ENCODE measurements around the gene IFT52. TPM values are rescaled to one million over a fixed set of nuclear protein-coding genes. Genes with fewer than 3 reads are reported as not detected.

The IFT52 gene
- total RNA-seq, 6 experiments from 2014 or later = 29.1 to 37.9 (median 35.2) TPM

DNA sequence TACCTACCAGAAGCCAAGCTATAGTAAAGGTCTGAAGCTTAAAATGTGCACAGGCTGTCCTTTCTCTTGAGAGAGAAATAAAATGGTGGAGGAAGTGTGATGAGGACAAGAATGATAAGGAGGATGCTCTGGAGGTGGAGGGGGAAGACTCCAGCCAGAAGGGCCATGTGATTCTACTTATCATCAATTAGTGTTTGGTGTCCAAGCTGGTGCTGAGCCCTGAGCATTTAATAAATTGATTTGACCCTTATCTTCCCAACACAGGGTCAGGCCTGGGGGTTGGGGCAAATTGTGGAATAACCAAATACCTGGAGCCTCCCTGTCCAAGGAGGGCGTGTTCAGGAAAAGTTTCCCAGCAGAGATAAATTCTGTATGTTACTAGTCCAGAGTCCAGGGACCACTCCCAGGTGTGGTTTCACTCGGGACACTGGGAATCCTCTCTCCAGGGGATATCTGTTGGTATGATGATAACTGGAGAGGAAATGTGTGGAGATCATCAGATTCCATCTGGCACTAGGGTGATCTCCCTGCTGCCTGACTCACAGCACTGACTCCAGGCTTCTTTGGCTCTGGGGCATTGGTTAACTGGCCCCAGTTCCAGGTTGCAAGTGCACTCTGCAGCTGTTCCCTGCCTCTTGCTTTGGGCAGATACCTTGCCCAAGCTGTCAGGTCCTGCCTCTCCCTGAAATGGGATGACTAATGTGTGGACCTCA, 72.4 kb downstream of the IFT52 start:
- Mint-ChIP-seq H3K4me1 (ENCODE audit: low read depth) (peaks cover 31% of the 10 kb centered on the region), H3K27me3 (ENCODE audit: insufficient read depth) (peaks cover 4% of the 10 kb centered on the region; the same call in 1 of the 2 replicates), H3K27ac (no peak overlapping the region), H3K4me3 (no peak overlapping the region), H3K36me3 (ENCODE audit: low read depth) (no peaks in the 10 kb centered on the region), H3K9me3 (no peaks in the 10 kb centered on the region)
- DNase-seq = peak; percentile 77
- TF ChIP-seq, protein P1, sequence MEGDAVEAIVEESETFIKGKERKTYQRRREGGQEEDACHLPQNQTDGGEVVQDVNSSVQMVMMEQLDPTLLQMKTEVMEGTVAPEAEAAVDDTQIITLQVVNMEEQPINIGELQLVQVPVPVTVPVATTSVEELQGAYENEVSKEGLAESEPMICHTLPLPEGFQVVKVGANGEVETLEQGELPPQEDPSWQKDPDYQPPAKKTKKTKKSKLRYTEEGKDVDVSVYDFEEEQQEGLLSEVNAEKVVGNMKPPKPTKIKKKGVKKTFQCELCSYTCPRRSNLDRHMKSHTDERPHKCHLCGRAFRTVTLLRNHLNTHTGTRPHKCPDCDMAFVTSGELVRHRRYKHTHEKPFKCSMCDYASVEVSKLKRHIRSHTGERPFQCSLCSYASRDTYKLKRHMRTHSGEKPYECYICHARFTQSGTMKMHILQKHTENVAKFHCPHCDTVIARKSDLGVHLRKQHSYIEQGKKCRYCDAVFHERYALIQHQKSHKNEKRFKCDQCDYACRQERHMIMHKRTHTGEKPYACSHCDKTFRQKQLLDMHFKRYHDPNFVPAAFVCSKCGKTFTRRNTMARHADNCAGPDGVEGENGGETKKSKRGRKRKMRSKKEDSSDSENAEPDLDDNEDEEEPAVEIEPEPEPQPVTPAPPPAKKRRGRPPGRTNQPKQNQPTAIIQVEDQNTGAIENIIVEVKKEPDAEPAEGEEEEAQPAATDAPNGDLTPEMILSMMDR (IDR thresholded peaks at IDR 0.05) = no peak

DNA sequence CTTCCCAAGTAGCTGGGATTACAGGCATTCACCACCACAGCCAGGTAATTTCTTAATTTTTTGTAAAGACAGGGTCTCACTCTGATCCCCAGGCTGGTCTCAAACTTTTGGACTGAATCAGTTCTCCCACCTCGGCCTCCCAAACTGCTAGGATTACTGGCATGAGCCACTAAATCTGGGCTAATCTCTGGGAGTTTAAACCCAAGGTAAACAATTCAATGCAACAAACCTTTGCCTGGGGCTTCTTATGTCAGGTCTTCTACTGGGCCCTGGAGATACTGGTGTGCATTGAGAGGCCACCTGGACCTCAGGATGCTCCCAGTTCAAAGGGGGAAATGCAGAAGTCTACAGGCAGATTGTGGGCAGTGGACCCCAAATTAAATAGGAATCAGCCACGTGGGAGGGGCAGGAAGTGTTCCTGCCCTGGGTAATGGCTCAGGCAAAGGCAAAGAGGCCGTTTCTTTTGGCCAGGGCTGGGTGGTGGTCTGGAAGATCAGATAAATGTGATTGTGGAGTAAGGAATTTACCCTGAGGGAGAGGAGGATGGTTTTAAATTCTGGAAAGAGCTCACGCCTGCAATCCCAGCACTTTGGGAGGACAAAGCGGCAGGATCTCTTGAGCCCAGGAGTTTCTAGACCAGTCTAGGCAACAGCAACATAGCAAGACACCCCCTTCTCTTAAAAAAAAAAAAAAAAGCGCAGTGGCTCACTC, 74.9 kb downstream of the IFT52 start:
- Mint-ChIP-seq H3K36me3 (ENCODE audit: low read depth) (no peaks in the 10 kb centered on the region), H3K4me1 (ENCODE audit: low read depth) (peaks cover 38% of the 10 kb centered on the region), H3K27ac (peak overlapping the region; percentile 10; the same call in 1 of the 2 replicates), H3K9me3 (no peaks in the 10 kb centered on the region), H3K4me3 (peak overlapping the region; percentile 24), H3K27me3 (ENCODE audit: insufficient read depth) (peaks cover 7% of the 10 kb centered on the region; the same call in 1 of the 2 replicates)
- peak; percentile 42 for DNase-seq
- TF ChIP-seq, protein P1 (IDR thresholded peaks at IDR 0.05) = no peak

DNA sequence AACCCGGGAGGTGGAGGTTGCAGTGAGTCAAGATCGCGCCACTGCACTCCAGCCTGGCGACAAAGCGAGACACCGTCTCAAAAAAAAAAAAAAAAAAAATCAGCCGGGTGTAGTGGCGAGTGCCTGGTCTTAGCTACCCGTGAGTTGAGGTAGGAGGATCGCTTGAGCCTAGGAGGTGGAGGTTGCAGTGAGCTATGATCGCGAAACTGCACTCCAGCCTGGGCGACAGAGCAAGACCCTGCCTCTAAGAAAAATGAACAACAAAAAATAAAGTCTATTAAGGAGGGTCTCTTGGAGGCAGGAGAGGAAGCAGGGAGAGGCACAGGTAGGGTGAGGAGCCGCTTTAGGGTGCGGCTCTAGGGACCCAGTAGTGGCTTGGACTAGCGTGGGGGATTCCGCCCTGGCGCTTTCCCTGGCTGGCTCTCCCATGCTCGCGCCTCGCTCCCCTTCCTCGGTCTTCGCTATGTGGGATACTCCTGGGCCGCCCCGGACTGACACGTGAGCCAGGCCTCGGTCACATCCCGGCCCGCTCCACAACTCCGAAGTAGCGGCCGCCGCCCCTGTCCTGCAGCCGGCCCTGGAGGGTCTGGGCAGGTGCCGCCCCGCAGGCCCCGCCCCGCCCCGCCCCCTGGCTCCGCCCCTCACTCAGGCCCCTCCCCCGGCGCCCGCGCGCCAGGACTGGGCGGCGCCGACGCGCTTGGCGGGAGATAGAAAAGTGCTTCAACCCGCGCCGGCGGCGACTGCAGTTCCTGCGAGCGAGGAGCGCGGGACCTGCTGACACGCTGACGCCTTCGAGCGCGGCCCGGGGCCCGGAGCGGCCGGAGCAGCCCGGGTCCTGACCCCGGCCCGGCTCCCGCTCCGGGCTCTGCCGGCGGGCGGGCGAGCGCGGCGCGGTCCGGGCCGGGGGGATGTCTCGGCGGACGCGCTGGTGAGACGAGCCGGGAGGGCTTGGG, 75.9 kb downstream of the IFT52 start, which contains the start of gene MYBL2:
Gene MYBL2 (plus strand): TSS at position 739 of the 953 bp plus-strand sequence. CDS start 170 bp downstream, at position 909.
- peak; percentile 29 for DNase-seq
- H3K4me3 Mint-ChIP-seq = peak within 1 kb of the TSS; percentile 74
- TF ChIP-seq, protein P1 (IDR thresholded peaks at IDR 0.05) = no peak
- peak within 1 kb of the TSS; percentile 59; the same call in 1 of the 2 replicates for H3K27ac Mint-ChIP-seq
- H3K9me3 Mint-ChIP-seq = no peaks in the 10 kb centered on the region
- H3K36me3 Mint-ChIP-seq (ENCODE audit: low read depth) = no peaks in the 10 kb centered on the region
- peaks cover 38% of the 10 kb centered on the region for H3K4me1 Mint-ChIP-seq (ENCODE audit: low read depth)
- peaks cover 7% of the 10 kb centered on the region; the same call in 1 of the 2 replicates for H3K27me3 Mint-ChIP-seq (ENCODE audit: insufficient read depth)

DNA sequence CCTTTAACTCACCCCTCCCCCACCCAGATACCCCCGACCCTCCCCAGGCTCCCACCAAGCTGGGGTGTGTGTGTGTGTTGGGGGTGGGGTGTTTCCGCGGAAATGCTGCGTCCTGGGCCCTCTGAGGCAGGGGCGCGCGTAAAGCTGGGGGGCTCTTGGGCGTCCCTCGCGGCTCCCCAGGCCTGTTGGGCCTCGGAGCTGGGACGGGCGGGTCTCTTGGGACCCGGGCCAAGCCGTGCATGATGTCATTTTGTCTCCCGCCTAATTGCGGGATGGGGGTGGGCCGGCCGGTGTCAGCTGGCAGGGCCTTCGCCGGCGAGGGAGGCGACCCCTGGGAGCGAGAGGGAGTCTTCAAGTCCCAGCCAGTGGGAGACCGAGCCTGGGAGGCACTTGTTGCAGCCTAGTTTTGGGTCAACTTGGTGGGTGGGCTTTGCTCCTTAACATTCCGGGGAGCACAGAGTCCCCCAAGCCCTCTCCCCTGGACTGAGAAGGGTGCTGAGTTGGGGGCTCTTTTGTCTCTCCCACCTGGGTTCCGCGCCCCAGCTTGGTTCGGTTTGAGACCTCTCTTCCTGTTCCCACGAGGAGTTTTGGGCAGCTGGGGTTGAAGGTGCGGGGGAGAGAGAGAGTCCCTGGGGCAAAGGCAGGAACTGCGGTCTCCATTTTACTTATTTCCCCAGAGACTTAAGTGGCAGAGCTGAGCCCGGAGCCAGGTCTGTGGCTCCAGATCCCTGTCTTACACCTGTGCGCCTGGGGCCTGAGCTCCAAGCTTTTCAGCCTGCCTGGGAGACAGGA, 76.8 kb downstream of the IFT52 start:
- H3K4me3 Mint-ChIP-seq = peak overlapping the region; percentile 74
- TF ChIP-seq, protein P1 (IDR thresholded peaks at IDR 0.05) = no peak
- H3K4me1 Mint-ChIP-seq (ENCODE audit: low read depth) = peaks cover 38% of the 10 kb centered on the region
- H3K27ac Mint-ChIP-seq = peak overlapping the region; percentile 59; the same call in 1 of the 2 replicates
- no peaks in the 10 kb centered on the region for H3K36me3 Mint-ChIP-seq (ENCODE audit: low read depth)
- no peaks in the 10 kb centered on the region for H3K9me3 Mint-ChIP-seq
- no peak for DNase-seq
- H3K27me3 Mint-ChIP-seq (ENCODE audit: insufficient read depth) = peaks cover 7% of the 10 kb centered on the region

Data from HFFc6 (cell line).